ENCODE measurements around the gene PLA2G7. TPM values are rescaled to one million over a fixed set of nuclear protein-coding genes. Genes with fewer than 3 reads are reported as not detected.
"Not testable (repeated sequence)": the region's sequence is repeated elsewhere in the genome, so short reads cannot be mapped to it uniquely, and the experiment has no call there.

PLA2G7 gene
- polyA plus RNA-seq, 3 donors = 2.4 to 3.2 (median 2.7) TPM

- DNase-seq = no peak
These were observed 14.6 kb upstream of the PLA2G7 start for GRCh38 chr6:46749731-46750130.

- DNase-seq = no peak
These were observed 13.8 kb upstream of the PLA2G7 start for GRCh38 chr6:46748940-46749503.

GRCh38 chr6:46746696-46747095 lies 11.5 kb upstream of the PLA2G7 start, which contains the start of gene ANKRD66:
TSS of gene ANKRD66 (plus strand) at chr6:46746933. CDS start at chr6:46751949, 5,016 bp downstream.
- peak; percentile 31 for DNase-seq

- DNase-seq = no peak
These were observed 10.8 kb upstream of the PLA2G7 start for GRCh38 chr6:46745973-46746372.

GRCh38 chr6:46744159-46744725 lies 9.1 kb upstream of the PLA2G7 start:
- not testable (repeated sequence) for DNase-seq

GRCh38 chr6:46743425-46744158 lies 8.4 kb upstream of the PLA2G7 start:
- DNase-seq = no peak

GRCh38 chr6:46741910-46742309 lies 6.7 kb upstream of the PLA2G7 start:
- no peak for DNase-seq

- DNase-seq = no peak
These were observed 6.3 kb upstream of the PLA2G7 start for GRCh38 chr6:46741482-46741881.

GRCh38 chr6:46736906-46737305 lies 1.7 kb upstream of the PLA2G7 start:
- no peak for DNase-seq

- no peak for DNase-seq
These were observed 501 bp upstream of the PLA2G7 start for GRCh38 chr6:46735720-46736031.

- DNase-seq = no peak
These were observed 1.8 kb downstream of the PLA2G7 start for GRCh38 chr6:46733341-46733801.

- DNase-seq = no peak
These were observed 4.2 kb downstream of the PLA2G7 start for GRCh38 chr6:46730921-46731461.

GRCh38 chr6:46729787-46730326 lies 5.3 kb downstream of the PLA2G7 start:
- no peak for DNase-seq

GRCh38 chr6:46720401-46720800 lies 14.8 kb downstream of the PLA2G7 start:
- DNase-seq = no peak

GRCh38 chr6:46719099-46719498 lies 16.1 kb downstream of the PLA2G7 start:
- no peak for DNase-seq

GRCh38 chr6:46715141-46715540 lies 20.0 kb downstream of the PLA2G7 start:
- no peak for DNase-seq

GRCh38 chr6:46711491-46711890 lies 23.7 kb downstream of the PLA2G7 start:
- DNase-seq = no peak

- DNase-seq = no peak
These were observed 28.7 kb downstream of the PLA2G7 start for GRCh38 chr6:46706464-46706863.

- peak; percentile 20 for DNase-seq
These were observed 30.6 kb downstream of the PLA2G7 start for GRCh38 chr6:46704562-46704961.

GRCh38 chr6:46699970-46700369 lies 35.2 kb downstream of the PLA2G7 start:
- no peak for DNase-seq

GRCh38 chr6:46690911-46691451 lies 44.2 kb downstream of the PLA2G7 start:
- DNase-seq = no peak

- DNase-seq = no peak
These were observed 44.9 kb downstream of the PLA2G7 start for GRCh38 chr6:46690141-46690755.

Data from renal pelvis (tissue), 4 donors.